ENCODE data around the gene MTOR.
"Not testable (repeated sequence)": the region's sequence is repeated elsewhere in the genome, so short reads cannot be mapped to it uniquely, and the experiment has no call there.

Gene MTOR

DNA sequence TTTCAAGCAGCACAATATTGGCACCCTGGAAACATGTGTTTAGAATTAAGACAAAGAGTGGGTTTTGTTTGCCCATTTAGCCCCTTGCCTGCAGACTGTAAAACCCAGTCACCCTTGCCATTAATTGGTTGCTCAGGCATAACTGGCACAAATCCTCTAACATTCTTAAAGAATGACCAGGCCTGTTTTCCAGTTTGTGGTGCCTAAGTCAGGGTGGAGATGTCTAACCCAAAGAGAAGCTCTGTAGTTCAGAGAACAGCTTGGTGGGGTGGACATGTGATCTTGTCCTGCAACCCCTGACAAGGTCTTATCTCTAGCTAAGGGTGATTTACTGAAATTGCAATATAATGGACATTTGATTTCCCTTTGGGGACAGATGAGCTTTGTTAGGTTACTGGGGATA lies 82.0 kb downstream of the MTOR start:
- DNase-seq (ENCODE audit: low spot score): no peak

GRCh38 chr1:11179749-11180148 lies 82.6 kb downstream of the MTOR start:
- DNase-seq (ENCODE audit: low spot score): not testable (repeated sequence)

- DNase-seq (ENCODE audit: low spot score): no peak
Observed at GRCh38 chr1:11179125-11179524, 83.2 kb downstream of the MTOR start.

DNA sequence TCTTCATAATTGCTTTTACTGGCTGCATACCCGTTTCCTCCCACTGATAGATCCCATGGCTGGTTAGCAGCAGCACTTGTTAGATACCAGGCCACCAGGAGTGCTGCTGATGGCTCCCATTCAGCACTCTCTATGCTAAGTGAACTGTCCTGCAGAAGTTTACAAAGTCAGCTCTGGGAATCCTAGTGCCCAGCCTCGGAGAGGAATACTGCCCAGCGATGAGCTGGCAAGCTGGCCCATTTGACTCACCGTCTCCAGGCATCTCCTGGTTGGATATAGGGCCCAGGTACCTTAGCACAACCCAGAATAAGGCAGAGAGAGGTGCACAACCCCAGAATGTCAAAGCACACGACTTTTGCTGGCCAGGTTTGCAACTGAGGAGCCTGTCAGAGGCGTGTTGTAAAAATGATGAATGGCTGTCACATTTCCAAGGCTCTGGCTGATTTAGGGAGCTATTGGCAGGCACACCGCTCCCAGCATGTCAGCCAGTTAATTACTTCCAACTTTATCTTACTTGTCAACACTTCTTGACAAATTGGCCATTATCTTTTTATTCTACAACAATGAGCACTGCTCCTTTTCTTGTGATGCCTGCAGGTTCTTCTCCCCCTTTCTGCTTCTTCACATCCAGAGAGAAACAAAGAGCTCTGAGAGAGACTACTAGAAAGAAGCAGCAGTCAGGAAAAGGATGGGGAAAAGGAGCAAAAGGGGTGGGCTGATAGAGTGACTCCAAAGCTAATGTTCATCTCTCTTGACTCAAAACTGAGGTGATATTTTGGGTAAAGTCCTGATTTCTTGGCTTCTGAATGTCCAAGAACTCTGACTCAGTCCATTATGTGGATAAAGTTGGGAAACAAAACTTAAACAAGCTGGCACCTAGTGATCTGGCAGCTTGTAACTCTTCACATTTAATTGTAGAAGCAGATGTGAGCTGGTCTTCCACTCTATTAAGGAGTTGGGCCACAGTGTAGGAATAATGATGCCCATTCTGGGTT lies 84.0 kb downstream of the MTOR start:
- no peak for DNase-seq (ENCODE audit: low spot score)

DNA sequence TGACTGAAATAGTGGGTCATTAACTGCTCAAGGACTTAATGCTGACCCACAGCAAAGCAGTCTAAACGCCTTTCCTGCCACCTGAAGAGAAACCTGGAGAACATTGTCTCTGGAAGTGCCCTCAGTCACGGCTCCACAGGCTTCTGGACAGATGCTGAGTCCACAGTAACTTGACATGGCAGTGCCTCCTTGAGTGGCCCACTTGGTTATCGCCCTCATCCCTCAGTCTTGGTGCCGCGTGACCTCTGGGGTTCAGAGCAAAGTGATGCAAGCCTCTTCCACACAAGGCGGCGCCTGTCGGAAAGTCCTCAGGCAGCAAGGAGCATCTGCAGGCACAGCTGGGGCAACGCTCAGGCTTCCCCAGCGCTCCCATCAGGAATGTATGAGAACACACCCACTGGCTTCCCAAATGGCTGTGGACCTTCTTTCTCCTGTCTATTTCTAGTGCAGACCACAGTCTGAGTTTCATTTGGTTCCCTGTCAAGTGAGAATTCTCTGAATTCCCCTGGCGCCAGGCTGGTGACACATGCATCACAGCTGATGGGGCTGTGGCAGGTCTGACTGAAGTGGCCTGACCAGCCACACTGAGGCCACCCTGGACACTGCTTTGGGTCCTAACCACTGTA lies 86.2 kb downstream of the MTOR start:
- no peak for DNase-seq (ENCODE audit: low spot score)

GRCh38 chr1:11175461-11175860 lies 86.9 kb downstream of the MTOR start:
- no peak for DNase-seq (ENCODE audit: low spot score)

GRCh38 chr1:11174261-11174942 lies 87.9 kb downstream of the MTOR start:
- no peak for DNase-seq (ENCODE audit: low spot score)

DNA sequence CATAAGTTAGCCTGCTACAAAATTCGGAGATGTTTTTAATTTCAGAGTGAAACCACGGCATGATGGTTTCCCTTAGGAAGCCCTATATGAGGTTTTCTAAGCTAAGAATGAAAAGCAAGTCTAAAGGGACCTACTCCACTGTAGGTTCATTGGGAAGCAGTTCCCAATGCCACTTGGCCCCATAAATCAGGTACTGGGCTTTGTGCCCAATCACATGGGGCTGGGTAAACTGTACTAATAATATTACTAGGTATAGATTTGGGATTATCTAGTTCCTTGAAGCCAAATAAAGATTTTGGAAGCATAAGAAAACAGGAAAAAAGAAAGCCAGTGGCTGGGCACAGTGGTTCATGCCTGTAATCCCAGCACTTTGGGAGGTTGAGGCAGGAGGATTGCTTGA lies 92.2 kb downstream of the MTOR start:
- no peak for DNase-seq (ENCODE audit: low spot score)

DNA sequence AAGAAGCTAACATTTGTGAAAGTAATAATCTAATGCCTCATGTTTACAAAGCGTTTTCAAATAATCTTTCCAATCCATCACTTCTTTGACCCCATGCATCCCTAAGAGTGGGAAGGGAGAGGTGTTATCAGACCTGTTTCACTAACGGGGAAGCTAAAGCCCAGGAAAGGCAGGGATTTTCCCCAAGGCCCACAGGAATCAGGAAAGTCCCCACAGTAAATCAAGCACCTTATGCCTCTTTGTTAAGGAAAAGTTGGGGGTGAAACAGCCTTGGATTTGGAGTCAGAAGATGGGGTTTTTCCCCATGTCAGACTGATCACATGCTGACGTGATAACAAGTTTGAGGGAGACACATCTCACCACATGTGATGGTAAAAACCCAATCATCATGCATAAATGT lies 93.1 kb downstream of the MTOR start:
- DNase-seq (ENCODE audit: low spot score): no peak

- no peak for DNase-seq (ENCODE audit: low spot score)
Observed at GRCh38 chr1:11168731-11169130, 93.6 kb downstream of the MTOR start.

DNA sequence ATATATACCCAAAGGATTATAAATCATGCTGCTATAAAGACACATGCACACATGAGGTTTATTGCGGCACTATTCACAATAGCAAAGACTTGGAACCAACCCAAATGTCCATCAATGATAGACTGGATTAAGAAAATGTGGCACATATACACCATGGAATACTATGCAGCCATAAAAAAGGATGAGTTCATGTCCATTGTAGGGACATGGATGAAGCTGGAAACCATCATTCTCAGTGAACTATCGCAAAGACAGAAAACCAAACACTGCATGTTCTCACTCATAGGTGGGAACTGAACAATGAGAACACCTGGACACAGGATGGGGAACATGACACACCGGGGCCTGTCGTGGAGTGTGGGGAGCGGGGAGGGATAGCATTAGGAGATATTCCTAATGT lies 95.6 kb downstream of the MTOR start:
- DNase-seq (ENCODE audit: low spot score): not testable (repeated sequence)

DNA sequence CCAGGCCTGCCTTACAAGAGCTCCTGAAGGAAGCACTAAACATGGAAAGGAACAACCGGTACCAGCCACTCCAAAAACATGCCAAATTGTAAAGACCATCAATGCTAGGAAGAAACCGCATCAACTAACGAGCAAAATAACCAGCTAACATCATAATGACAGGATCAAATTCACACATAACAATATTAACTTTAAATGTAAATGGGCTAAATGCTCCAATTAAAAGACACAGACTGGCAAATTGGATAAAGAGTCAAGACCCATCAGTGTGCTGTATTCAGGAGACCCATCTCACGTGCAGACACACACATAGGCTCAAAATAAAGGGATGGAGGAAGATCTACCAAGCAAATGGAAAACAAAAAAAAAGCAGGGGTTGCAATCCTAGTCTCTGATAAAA lies 99.6 kb downstream of the MTOR start:
- not testable (repeated sequence) for DNase-seq (ENCODE audit: low spot score)

DNA sequence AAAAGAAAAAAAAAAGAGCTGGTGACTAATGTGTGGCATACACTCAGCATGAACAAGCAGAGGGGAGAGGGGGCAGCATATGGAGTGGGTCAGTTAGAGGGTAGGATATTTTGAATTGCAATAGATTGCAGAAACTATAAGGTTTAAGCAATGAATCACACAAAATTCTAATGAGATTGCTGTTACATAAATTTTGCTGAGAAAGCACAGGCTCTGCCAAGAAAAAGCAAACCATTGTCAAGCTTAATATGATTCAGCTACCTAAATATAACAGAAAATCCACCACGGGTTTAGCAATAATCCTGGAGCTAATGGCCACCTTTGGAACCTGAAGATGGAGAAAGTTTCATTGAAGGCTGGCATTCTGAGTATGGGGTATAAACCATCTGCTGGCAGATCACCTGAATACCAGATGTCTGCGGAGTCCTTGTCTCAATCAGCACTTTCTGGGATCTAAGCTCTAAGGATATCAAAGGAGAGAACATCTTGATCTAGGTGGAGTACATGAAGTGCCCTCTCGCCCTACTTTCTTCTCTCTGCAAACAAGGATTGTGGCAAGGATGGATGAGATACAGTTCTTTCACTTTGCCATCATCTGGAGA lies 103.5 kb downstream of the MTOR start:
- peak; percentile 70 for DNase-seq (ENCODE audit: low spot score)

GRCh38 chr1:11158291-11158690 lies 104.1 kb downstream of the MTOR start:
- no peak for DNase-seq (ENCODE audit: low spot score)

DNA sequence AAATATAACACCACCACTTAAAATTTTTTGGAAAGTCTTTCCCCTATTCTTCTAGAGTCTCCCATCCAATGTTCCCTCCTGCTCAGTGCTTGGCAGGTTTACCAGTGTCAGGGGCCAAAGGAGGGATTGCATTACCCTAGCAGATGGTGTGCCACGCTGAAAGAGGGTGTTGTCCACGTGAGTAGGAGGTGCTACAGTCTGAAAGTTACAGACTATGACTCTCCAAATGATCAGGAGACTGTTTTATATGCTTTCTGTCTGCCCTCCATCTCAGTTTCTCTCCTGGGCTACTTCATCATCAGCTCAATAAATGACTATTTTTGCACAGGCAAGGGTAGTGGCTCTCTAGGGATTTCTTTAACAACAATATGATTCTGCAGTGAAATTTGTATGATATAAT lies 104.5 kb downstream of the MTOR start:
- DNase-seq (ENCODE audit: low spot score): no peak

DNA sequence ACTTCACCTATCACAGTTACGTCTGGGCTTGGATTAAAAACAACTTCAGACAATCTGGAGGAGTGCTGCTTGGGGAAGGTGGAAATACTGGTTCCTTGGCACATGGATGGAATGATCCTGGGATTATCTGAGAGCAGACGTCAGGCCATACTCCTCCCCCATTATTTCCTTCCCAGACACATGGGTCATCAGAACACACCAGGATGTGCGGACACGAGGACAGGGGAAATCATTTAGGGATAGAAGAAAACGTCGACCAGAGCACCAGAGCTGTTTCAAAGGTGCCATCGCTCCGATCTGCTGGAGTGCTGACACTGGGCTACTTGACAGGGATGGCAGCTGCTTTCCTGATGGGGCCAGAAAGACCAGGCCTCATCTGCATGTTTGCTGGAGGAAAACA lies 105.0 kb downstream of the MTOR start:
- DNase-seq (ENCODE audit: low spot score): no peak

DNA sequence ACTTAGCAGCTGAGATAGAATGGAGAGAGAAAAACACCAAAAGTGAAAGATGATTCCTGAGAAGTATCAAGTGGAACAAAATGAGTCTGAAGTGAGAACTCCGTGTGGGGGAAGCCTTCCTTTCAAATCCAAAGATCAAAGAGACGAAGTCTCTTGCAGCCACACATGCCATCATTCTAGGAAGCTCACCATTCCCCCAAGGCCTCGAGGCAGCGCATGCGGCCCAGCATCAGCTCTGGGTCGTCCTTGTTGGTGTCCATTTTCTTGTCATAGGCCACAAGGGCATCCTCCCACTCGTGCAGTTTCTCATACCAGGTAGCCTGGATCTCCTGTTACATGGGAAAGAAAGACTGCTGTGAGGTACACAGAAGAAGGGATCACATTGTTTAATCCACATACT lies 105.4 kb downstream of the MTOR start:
- DNase-seq (ENCODE audit: low spot score): no peak

- no peak for DNase-seq (ENCODE audit: low spot score)
Observed at GRCh38 chr1:11156441-11156840, 105.9 kb downstream of the MTOR start.

DNA sequence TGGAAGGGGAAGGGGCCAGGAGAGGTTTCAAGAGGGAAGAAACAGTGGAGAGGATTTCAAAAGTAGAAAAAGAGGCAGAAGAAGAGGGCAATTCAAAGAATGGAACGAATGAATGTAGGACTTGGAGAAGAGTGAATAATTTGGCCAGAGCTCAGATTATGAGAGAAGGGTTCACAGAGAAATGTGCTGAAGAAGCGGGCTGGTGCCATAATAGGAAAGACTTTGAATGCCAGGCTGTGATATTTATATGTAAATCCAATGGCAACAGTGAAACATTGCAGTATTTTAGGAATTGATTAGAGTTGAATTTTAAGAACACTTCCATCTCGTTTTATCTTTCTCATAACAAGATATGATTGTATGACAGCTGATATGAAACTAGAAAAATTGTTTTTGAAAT lies 109.2 kb downstream of the MTOR start:
- DNase-seq (ENCODE audit: low spot score): no peak

DNA sequence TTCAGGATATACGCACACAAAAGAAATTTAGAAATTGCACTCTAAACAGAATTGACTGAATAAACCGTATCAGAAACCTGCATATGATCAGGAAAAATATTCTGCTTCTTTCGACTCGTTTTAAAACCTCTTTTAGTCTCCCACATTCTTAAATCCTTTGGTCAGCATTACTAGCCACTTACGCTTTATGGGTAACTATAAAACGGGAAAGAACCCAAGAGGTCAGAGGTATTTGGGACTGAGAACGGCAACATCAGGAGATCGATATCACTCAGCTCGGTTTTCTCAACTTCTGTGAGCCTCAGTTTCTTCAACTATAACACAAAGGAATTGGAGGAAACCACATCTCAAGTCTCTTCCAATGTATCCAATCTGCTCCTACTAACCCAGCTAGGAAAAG lies 109.6 kb downstream of the MTOR start:
- no peak for DNase-seq (ENCODE audit: low spot score)

- DNase-seq (ENCODE audit: low spot score): no peak
Observed at GRCh38 chr1:11151826-11152612, 110.3 kb downstream of the MTOR start.

- no peak for DNase-seq (ENCODE audit: low spot score)
Observed at GRCh38 chr1:11151114-11151513, 111.2 kb downstream of the MTOR start.

Measured in kidney capillary endothelial cell (primary cell).